KMS-11 (cell line): ENCODE data around the gene DZIP3.

Experiments used
- H2AFZ ChIP-seq: fragments of 200-600 bp; sonication (generic); 2 replicates; pipeline ENCODE4 v1.6.1; 2016; ENCODE audit warnings: antibody characterized with exemption, mixed run types, low read depth
- H3K27ac ChIP-seq: fragments of 200-600 bp; sonication (generic); 2 replicates; pipeline ENCODE4 v1.6.1; 2016; ENCODE audit warnings: mild to moderate bottlenecking, mixed run types
- H3K27me3 ChIP-seq: fragments of 200-600 bp; sonication (generic); 2 replicates; pipeline ENCODE4 v1.6.1; 2017; ENCODE audit warnings: mild to moderate bottlenecking, low read depth, mixed run types, moderate library complexity; ENCODE audit not compliant: insufficient read depth
- H3K36me3 ChIP-seq: fragments of 200-600 bp; sonication (generic); 2 replicates; pipeline ENCODE4 v1.6.1; 2017; ENCODE audit warnings: mild to moderate bottlenecking, mixed run types; ENCODE audit not compliant: insufficient read depth
- H3K4me1 ChIP-seq: fragments of 200-600 bp; sonication (generic); 2 replicates; pipeline ENCODE4 v1.6.1; 2016; ENCODE audit warnings: mild to moderate bottlenecking, low read depth, mixed run types; ENCODE audit not compliant: poor library complexity, severe bottlenecking
- H3K4me2 ChIP-seq: fragments of 200-600 bp; sonication (generic); 2 replicates; pipeline ENCODE4 v1.7.0; 2016; ENCODE audit warnings: mild to moderate bottlenecking, mixed run types
- H3K4me3 ChIP-seq: fragments of 200-600 bp; sonication (generic); IDR thresholded peaks from 2 replicates; pipeline ENCODE4 v1.6.1; 2017; ENCODE audit warnings: low read depth, low read length, mixed read lengths; ENCODE audit not compliant: insufficient read depth
- H3K79me2 ChIP-seq: fragments of 200-600 bp; sonication (generic); 2 replicates; pipeline ENCODE4 v1.6.1; 2016; ENCODE audit warnings: low read depth, mixed run types; ENCODE audit not compliant: insufficient read depth
- H3K9ac ChIP-seq: fragments of 200-600 bp; sonication (generic); 2 replicates; pipeline ENCODE4 v1.6.1; 2016; ENCODE audit warnings: mild to moderate bottlenecking, mixed run types
- H4K20me1 ChIP-seq: fragments of 200-600 bp; sonication (generic); 2 replicates; pipeline ENCODE4 v1.6.1; 2016; ENCODE audit warnings: mild to moderate bottlenecking, mixed run types; ENCODE audit not compliant: insufficient read depth
- TF ChIP-seq, protein P1 (sequence below): fragments of 200-600 bp; sonication (generic); conservative IDR thresholded peaks from 2 replicates; pipeline ENCODE4 v1.6.1; 2017; ENCODE audit warnings: low read depth, mild to moderate bottlenecking, antibody characterized with exemption, low read length, moderate library complexity, mixed read lengths

DZIP3 gene

DNA sequence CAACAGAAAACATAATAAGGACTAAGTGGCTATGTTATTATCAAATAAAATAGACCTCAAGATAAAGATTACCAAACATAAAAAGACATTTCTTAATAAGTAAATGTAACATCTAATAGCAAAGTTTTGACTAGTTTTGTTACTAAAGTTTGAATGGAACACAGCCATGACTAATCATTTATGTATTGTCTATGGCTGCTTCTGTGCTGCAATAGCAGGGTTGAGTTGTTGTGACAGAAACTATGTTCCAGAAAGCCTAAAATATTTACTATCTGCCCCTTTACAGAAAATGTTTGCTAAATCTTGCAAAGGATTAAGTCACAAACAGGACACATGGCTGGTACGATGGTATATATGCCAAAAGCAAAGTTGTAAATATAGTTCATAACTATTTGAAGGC is 41.2 kb upstream of the DZIP3 start:
- Histone ChIP-seq H2AFZ (no peak overlapping the region), H3K27ac (no peak overlapping the region), H3K27me3 (no peaks in the 10 kb centered on the region), H4K20me1 (0 out of 2 replicates have a peak, but pooled peaks cover 4% of the 10 kb centered on the region), H3K4me1 (no peaks in the 10 kb centered on the region), H3K9ac (no peak overlapping the region), H3K4me2 (no peak overlapping the region), H3K4me3 (no peak overlapping the region), H3K79me2 (no peaks in the 10 kb centered on the region), H3K36me3 (no peaks in the 10 kb centered on the region)
- TF ChIP-seq, protein P1, sequence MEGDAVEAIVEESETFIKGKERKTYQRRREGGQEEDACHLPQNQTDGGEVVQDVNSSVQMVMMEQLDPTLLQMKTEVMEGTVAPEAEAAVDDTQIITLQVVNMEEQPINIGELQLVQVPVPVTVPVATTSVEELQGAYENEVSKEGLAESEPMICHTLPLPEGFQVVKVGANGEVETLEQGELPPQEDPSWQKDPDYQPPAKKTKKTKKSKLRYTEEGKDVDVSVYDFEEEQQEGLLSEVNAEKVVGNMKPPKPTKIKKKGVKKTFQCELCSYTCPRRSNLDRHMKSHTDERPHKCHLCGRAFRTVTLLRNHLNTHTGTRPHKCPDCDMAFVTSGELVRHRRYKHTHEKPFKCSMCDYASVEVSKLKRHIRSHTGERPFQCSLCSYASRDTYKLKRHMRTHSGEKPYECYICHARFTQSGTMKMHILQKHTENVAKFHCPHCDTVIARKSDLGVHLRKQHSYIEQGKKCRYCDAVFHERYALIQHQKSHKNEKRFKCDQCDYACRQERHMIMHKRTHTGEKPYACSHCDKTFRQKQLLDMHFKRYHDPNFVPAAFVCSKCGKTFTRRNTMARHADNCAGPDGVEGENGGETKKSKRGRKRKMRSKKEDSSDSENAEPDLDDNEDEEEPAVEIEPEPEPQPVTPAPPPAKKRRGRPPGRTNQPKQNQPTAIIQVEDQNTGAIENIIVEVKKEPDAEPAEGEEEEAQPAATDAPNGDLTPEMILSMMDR: no peak

DNA sequence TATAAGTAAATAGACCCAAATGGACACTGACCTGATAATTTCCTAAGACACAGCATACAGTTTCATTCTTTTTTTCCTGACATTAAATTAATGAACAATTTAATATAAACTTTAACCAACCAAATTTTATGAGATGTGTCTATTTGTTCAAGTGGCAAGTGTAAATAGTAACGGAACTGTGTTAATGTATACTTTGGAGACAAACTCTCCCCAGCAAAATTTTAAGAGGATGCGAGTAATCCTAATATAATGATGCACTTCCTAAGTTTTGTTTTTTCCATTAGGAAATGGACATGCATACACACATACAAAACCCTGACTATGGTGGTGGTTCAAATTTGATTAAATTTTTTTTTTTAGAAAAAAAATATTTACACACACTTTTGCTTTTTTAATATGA is 40.6 kb upstream of the DZIP3 start:
- H3K4me2 ChIP-seq: no peak overlapping the region
- H3K4me1 ChIP-seq: no peaks in the 10 kb centered on the region
- H3K36me3 ChIP-seq: no peaks in the 10 kb centered on the region
- H4K20me1 ChIP-seq: 0 out of 2 replicates have a peak, but pooled peaks cover 4% of the 10 kb centered on the region
- no peaks in the 10 kb centered on the region for H3K79me2 ChIP-seq
- H3K4me3 ChIP-seq: no peak overlapping the region
- H3K27ac ChIP-seq: no peak overlapping the region
- TF ChIP-seq, protein P1: no peak
- no peaks in the 10 kb centered on the region for H3K27me3 ChIP-seq
- H3K9ac ChIP-seq: no peak overlapping the region
- no peak overlapping the region for H2AFZ ChIP-seq

DNA sequence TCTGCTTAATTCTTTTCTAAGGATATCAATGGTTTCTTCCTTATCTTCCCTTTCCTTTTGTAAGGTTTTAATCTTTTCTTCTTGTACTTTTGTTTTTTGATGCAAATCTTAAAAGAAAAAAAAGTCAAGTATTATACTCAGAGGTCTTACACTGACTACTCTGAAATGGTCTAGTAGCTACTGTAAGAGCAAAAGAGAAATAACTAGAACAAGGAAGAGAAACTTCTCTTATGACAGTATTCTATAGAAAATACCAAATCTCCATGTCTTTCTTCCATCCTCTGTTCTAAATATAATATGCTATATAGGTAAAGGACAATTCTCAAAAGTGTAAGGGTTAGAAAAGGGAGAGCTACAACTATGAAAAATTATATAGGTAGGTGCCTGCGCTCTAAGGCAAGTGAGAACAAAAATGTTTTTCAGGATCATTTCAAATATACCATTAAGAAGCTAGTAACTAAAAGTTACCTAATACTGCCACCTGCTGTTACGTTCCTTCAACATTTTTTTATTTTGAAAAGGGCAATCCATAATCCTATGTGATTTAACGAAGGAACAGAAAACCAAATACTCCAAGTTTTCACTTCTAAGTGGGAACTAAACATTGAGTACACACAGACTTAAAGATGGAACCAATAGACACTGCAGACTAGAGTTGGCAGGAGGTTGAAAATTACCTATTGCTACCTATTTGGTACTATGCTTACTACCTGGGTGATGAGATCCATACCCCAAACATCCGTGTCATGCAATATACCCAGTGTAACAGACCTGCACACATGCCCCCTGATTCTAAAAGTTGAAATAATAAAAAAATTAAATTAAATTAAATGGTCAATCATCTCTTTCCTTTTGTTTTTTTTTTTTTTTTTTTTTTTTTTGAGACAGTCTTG is 37.0 kb upstream of the DZIP3 start:
- Histone ChIP-seq H3K79me2 (no peaks in the 10 kb centered on the region), H3K27me3 (no peaks in the 10 kb centered on the region), H3K4me3 (no peak overlapping the region), H3K36me3 (no peaks in the 10 kb centered on the region), H3K4me2 (no peak overlapping the region), H2AFZ (no peak overlapping the region), H3K4me1 (no peaks in the 10 kb centered on the region), H3K9ac (no peak overlapping the region), H3K27ac (no peak overlapping the region), H4K20me1 (0 out of 2 replicates have a peak, but pooled peaks cover 4% of the 10 kb centered on the region)
- TF ChIP-seq, protein P1: peak; percentile 74

DNA sequence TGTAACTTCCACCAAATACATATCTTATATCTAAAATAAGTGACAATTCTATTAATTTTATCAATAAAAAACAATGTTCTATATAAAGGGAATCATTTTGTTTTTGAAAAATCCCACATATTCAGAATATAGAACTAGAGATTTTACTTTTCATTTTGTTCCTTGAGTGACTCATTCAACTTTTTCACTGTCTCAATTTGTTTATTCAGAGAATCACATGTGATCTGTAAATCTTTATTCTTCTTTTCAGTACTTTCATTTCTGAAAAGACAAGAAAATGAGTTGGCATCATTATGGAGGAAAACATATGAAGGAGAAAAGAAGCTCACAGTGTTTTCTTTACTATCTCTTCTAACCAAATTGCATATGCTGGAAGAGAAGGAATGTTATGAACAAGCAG is 35.3 kb upstream of the DZIP3 start:
- no peak overlapping the region for H2AFZ ChIP-seq
- H3K9ac ChIP-seq: no peak overlapping the region
- no peak overlapping the region for H3K4me2 ChIP-seq
- no peak overlapping the region for H3K4me3 ChIP-seq
- H3K27ac ChIP-seq: no peak overlapping the region
- H4K20me1 ChIP-seq: 0 out of 2 replicates have a peak, but pooled peaks cover 4% of the 10 kb centered on the region
- no peaks in the 10 kb centered on the region for H3K27me3 ChIP-seq
- TF ChIP-seq, protein P1: no peak
- H3K4me1 ChIP-seq: no peaks in the 10 kb centered on the region
- no peaks in the 10 kb centered on the region for H3K79me2 ChIP-seq
- no peaks in the 10 kb centered on the region for H3K36me3 ChIP-seq
